Activated CD4-positive, alpha-beta memory T cell treated with anti-CD3 and anti-CD28 coated beads, Interleukin-2, amount 10 ng/mL, durations not matched to agents 7 days and 5 days (primary cell): ENCODE results near the gene MAPK11. TPM values are rescaled to one million over a fixed set of nuclear protein-coding genes. Genes with fewer than 3 reads are reported as not detected.

Experiments used
- CTCF ChIA-PET: fragments of 350-600 bp; sonication (Branson Sonifier 250); formaldehyde crosslinking; loops from one replicate; lab custom pipeline; 2021; ENCODE audit warnings: antibody characterized with exemption, inconsistent platforms; lab: Charles Lee
- POLR2A ChIA-PET: fragments of 350-600 bp; sonication (Branson Sonifier 250); formaldehyde crosslinking; loops from one replicate; lab custom pipeline; 2021; ENCODE audit warnings: antibody characterized with exemption; lab: Charles Lee
- DNase-seq: peaks from one replicate; pipeline ENCODE4 v3.0.0-alpha.2; 2020
- H3K27ac Mint-ChIP-seq: one replicate; pipeline ENCODE4 v1.8.0; 2021; ENCODE audit warnings: mild to moderate bottlenecking, mixed read lengths
- H3K27me3 Mint-ChIP-seq: one replicate; pipeline ENCODE4 v1.8.0; 2021; ENCODE audit warnings: mixed read lengths
- H3K36me3 Mint-ChIP-seq: one replicate; pipeline ENCODE4 v1.8.0; 2021; ENCODE audit warnings: low read depth, mixed read lengths
- H3K4me1 Mint-ChIP-seq: one replicate; pipeline ENCODE4 v1.8.0; 2021; ENCODE audit warnings: mixed read lengths
- H3K4me3 Mint-ChIP-seq: one replicate; pipeline ENCODE4 v1.8.0; 2021; ENCODE audit warnings: mild to moderate bottlenecking, mixed read lengths
- H3K9me3 Mint-ChIP-seq: one replicate; pipeline ENCODE4 v1.8.0; 2021; ENCODE audit warnings: mixed read lengths
- total RNA-seq, 2 experiments: library from RNA; stranded (reverse); gene quantifications; one replicate each; pipeline ENCODE4 v1.2.3, GENCODE V29; 2021

MAPK11 gene
- total RNA-seq, 2 experiments from 2014 or later: 13.4 to 14.2 TPM

DNA sequence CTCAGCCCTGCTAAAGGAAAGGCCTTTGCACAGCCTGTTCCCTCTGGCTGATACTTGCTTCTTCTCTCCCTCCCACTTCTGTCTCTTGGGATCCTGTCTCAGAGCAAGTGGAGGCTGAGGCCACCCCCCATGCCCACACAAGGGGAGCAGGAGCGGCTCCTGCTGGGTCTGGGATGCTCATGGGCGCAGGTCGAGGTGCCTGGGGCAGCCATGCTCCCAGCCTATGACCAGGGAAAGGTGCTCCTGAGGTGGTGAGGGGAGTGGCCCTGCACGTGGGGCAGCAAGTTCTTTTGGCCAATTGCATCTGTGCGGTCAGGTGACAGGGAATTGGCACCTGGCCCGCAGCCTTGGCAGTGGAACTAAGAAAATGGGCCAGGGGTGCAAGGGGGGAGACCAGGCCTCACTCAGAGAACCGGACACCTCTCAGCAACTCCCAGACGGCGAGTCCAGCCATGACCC lies 1.5 kb downstream of the MAPK11 start:
- Mint-ChIP-seq H3K27ac (no peak overlapping the region), H3K27me3 (peaks cover 6% of the 10 kb centered on the region), H3K9me3 (no peaks in the 10 kb centered on the region), H3K4me3 (peak overlapping the region; percentile 66), H3K4me1 (peaks cover 15% of the 10 kb centered on the region), H3K36me3 (no peaks in the 10 kb centered on the region)
- DNase-seq: no peak
- ChIA-PET CTCF (no interaction called here), POLR2A (interaction anchor here (1.1 to 4.1 kb wide), 5 partner anchors 18 to 257 kb away, joined by 3 to 13 read pairs (median 4); partner anchors contain the start of genes HDAC10, LMF2 and SCO2)

- no peaks in the 10 kb centered on the region for H3K9me3 Mint-ChIP-seq
- H3K4me1 Mint-ChIP-seq: peaks cover 15% of the 10 kb centered on the region
- H3K27ac Mint-ChIP-seq: no peak overlapping the region
- no peaks in the 10 kb centered on the region for H3K36me3 Mint-ChIP-seq
- no peak overlapping the region for H3K4me3 Mint-ChIP-seq
- ChIA-PET CTCF (interaction anchor here (0.7 kb wide), 2 partner anchors 9 to 42 kb away, joined by 3 to 4 read pairs; no protein-coding TSS in a partner anchor), POLR2A (interaction anchor here (0.8 to 4.1 kb wide), 3 partner anchors 17 to 201 kb away, joined by 3 to 13 read pairs (median 6); partner anchors contain the start of gene HDAC10)
- H3K27me3 Mint-ChIP-seq: peaks cover 4% of the 10 kb centered on the region
- DNase-seq: peak; percentile 53
These were observed 2.4 kb downstream of the MAPK11 start for GRCh38 chr22:50267591-50268390.

GRCh38 chr22:50266994-50267393 lies 3.2 kb downstream of the MAPK11 start:
- CTCF ChIA-PET: interaction anchor here (0.7 to 1.2 kb wide), 2 partner anchors 9 to 19 kb away, joined by 3 to 4 read pairs; no protein-coding TSS in a partner anchor
- Mint-ChIP-seq H3K27me3 (peaks cover 10% of the 10 kb centered on the region), H3K27ac (no peak overlapping the region), H3K4me1 (peaks cover 22% of the 10 kb centered on the region), H3K36me3 (no peaks in the 10 kb centered on the region), H3K9me3 (no peaks in the 10 kb centered on the region), H3K4me3 (no peak overlapping the region)
- POLR2A ChIA-PET: interaction anchor here (0.8 to 4.1 kb wide), 2 partner anchors 16 to 202 kb away, joined by 3 to 13 read pairs; partner anchors contain the start of gene HDAC10
- DNase-seq: no peak

GRCh38 chr22:50264946-50265669 lies 5.1 kb downstream of the MAPK11 start:
- POLR2A ChIA-PET: no interaction called here
- H3K27ac Mint-ChIP-seq: no peak overlapping the region
- no peak for DNase-seq
- no peaks in the 10 kb centered on the region for H3K36me3 Mint-ChIP-seq
- no peak overlapping the region for H3K4me3 Mint-ChIP-seq
- CTCF ChIA-PET: no interaction called here
- no peaks in the 10 kb centered on the region for H3K9me3 Mint-ChIP-seq
- H3K4me1 Mint-ChIP-seq: peaks cover 19% of the 10 kb centered on the region
- H3K27me3 Mint-ChIP-seq: peaks cover 11% of the 10 kb centered on the region

GRCh38 chr22:50264104-50264745 lies 6.0 kb downstream of the MAPK11 start:
- H3K27ac Mint-ChIP-seq: no peak overlapping the region
- no peak overlapping the region for H3K4me3 Mint-ChIP-seq
- no peaks in the 10 kb centered on the region for H3K36me3 Mint-ChIP-seq
- H3K27me3 Mint-ChIP-seq: peaks cover 11% of the 10 kb centered on the region
- H3K9me3 Mint-ChIP-seq: no peaks in the 10 kb centered on the region
- CTCF ChIA-PET: no interaction called here
- POLR2A ChIA-PET: no interaction called here
- DNase-seq: no peak
- H3K4me1 Mint-ChIP-seq: peaks cover 16% of the 10 kb centered on the region

DNA sequence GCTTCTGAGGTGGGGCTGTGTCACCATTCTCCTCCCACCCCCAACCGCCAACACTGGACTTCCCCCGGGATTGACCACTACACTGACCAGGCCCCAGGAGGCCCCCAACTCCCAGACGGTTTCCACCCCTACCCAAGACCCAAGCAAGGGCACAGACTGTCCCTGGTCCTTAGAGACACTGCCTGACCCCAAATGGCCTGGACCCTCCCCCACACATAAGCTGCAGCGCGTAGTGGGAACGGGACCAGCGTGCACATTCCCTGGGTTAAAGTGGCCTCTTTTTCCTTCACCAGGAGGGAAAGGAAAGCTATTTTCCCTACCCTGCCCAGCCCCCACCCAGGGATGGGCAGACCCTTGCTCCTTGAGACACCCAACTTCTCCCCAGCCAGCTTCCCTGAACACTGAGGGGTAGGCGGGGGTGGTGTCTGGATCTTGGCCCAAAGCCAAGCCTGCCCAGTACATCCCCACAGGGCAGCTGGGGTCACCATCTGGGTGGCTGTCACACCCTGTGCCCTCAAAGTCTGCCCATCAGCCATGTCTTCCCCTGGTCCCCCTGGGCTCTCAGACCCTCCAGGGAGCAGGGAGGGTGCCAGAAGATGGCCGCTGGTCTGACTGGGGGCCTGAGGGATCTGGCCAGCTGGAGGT lies 7.1 kb downstream of the MAPK11 start:
- Mint-ChIP-seq H3K36me3 (no peaks in the 10 kb centered on the region), H3K27ac (no peak overlapping the region), H3K27me3 (peaks cover 12% of the 10 kb centered on the region), H3K9me3 (no peaks in the 10 kb centered on the region), H3K4me1 (peaks cover 9% of the 10 kb centered on the region), H3K4me3 (no peak overlapping the region)
- POLR2A ChIA-PET: interaction anchor here (0.7 to 3.4 kb wide), 4 partner anchors 12 to 263 kb away, joined by 3 to 21 read pairs (median 4); partner anchors contain the start of gene HDAC10
- no peak for DNase-seq
- CTCF ChIA-PET: interaction anchor here (1.0 to 1.2 kb wide), 4 partner anchors 10 to 358 kb away, joined by 3 to 4 read pairs (median 4); partner anchors contain the start of genes HDAC10 and SCO2

DNA sequence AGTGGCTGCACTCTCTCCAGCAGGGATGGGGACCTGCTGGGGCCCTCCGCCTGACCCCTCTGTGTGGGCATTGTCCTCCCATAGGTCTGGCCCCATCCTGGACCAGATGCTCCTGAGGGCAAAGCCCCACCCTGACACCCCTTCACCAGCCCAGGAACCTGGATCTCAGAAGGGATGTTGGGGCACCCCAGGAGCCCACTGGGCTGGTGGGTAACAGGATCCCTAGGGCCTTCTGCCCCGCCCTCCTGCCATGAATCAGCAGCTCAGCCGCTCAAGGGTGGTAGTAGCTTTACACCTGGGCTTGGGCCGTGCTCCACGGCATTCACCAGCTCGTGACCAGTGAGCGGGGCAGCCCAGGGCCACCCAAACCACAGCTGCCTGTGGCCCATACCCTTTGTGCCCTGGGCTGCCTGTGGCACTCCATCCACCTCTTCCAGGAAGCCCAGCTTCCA lies 7.7 kb downstream of the MAPK11 start:
- H3K4me1 Mint-ChIP-seq: peaks cover 8% of the 10 kb centered on the region
- CTCF ChIA-PET: interaction anchor here (1.0 to 1.2 kb wide), 4 partner anchors 10 to 359 kb away, joined by 3 to 4 read pairs (median 4); partner anchors contain the start of genes HDAC10 and SCO2

GRCh38 chr22:50261615-50262459 lies 8.3 kb downstream of the MAPK11 start, which contains the start of gene MAPK12:
Gene MAPK12, minus strand, starts transcription at chr22:50261683. Its CDS starts 174 bp downstream, at chr22:50261509.
- ChIA-PET POLR2A (interaction anchor here (1.5 to 3.4 kb wide), 2 partner anchors 10 to 208 kb away, joined by 3 to 21 read pairs; partner anchors contain the start of gene HDAC10), CTCF (interaction anchor here (1.0 to 1.1 kb wide), 3 partner anchors 10 to 359 kb away, joined by 3 to 4 read pairs (median 4); partner anchors contain the start of gene HDAC10)
- DNase-seq: no peak
- H3K9me3 Mint-ChIP-seq: no peaks in the 10 kb centered on the region
- no peaks in the 10 kb centered on the region for H3K36me3 Mint-ChIP-seq
- peaks cover 12% of the 10 kb centered on the region for H3K27me3 Mint-ChIP-seq
- peaks cover 8% of the 10 kb centered on the region for H3K4me1 Mint-ChIP-seq
- H3K27ac Mint-ChIP-seq: no peak within 1 kb of the TSS
- peak within 1 kb of the TSS; percentile 63 for H3K4me3 Mint-ChIP-seq

More for the DNA sequence above, 7.7 kb downstream of the MAPK11 start:
- no peak for DNase-seq
- H3K4me3 Mint-ChIP-seq: peak overlapping the region; percentile 63
- H3K27me3 Mint-ChIP-seq: peaks cover 12% of the 10 kb centered on the region
- no peak overlapping the region for H3K27ac Mint-ChIP-seq
- no peaks in the 10 kb centered on the region for H3K36me3 Mint-ChIP-seq
- H3K9me3 Mint-ChIP-seq: no peaks in the 10 kb centered on the region
- POLR2A ChIA-PET: interaction anchor here (1.5 to 3.4 kb wide), 2 partner anchors 11 to 207 kb away, joined by 3 to 21 read pairs; partner anchors contain the start of gene HDAC10

- H3K4me3 Mint-ChIP-seq: peak overlapping the region; percentile 17
- H3K27me3 Mint-ChIP-seq: peaks cover 12% of the 10 kb centered on the region
- no peaks in the 10 kb centered on the region for H3K36me3 Mint-ChIP-seq
- ChIA-PET POLR2A (interaction anchor here (0.9 to 3.4 kb wide), 2 partner anchors 10 to 17 kb away, joined by 3 to 21 read pairs; partner anchors contain the start of genes HDAC10 and TUBGCP6), CTCF (interaction anchor here (1.1 to 1.2 kb wide), 2 partner anchors 20 to 237 kb away, joined by 3 to 4 read pairs; no protein-coding TSS in a partner anchor)
- H3K4me1 Mint-ChIP-seq: peaks cover 8% of the 10 kb centered on the region
- H3K9me3 Mint-ChIP-seq: no peaks in the 10 kb centered on the region
- no peak for DNase-seq
- no peak overlapping the region for H3K27ac Mint-ChIP-seq
These were observed 9.2 kb downstream of the MAPK11 start for GRCh38 chr22:50260801-50261614.

DNA sequence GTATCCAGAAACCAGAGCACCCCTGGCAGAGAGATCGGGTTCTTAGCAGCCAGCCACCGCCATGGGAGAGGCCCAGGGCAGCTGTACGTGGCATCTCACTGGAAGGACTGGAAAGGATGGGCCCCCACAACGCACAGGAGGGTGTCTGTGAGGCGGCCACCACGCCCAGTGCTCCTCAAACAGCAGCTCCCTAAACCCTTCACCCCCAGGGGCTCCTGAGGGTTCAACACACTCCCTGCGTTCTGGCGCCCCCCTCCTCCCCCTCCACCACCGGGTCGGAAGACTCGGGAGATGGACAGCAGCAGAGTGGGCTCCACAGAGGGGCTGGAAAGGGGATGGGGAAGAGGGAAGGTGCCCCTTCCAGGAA lies 9.8 kb downstream of the MAPK11 start:
- Mint-ChIP-seq H3K4me3 (peak overlapping the region; percentile 17), H3K27ac (no peak overlapping the region), H3K27me3 (peaks cover 12% of the 10 kb centered on the region), H3K4me1 (peaks cover 8% of the 10 kb centered on the region), H3K36me3 (no peaks in the 10 kb centered on the region), H3K9me3 (no peaks in the 10 kb centered on the region)
- DNase-seq: no peak
- ChIA-PET POLR2A (interaction anchor here (0.9 to 3.4 kb wide), 2 partner anchors 9 to 16 kb away, joined by 3 to 21 read pairs; partner anchors contain the start of genes HDAC10 and TUBGCP6), CTCF (interaction anchor here (1.1 to 1.2 kb wide), 2 partner anchors 19 to 237 kb away, joined by 3 to 4 read pairs; no protein-coding TSS in a partner anchor)
